ENCODE data around the gene DAD1.
A peak's percentile ranks its signal among the peaks of the same experiment; 100 is the strongest.

The DAD1 gene

GRCh38 chr14:22522466-22522957, 66.5 kb downstream of the DAD1 start:
- Histone ChIP-seq H3K36me3 (ENCODE audit: insufficient read depth, low read length) (no peaks in the 10 kb centered on the region; the same call in 1 of the 2 replicates), H3K9me2 (ENCODE audit: low read depth, low read length) (no peaks in the 10 kb centered on the region), H3K9ac (ENCODE audit: low read length) (peak overlapping the region; percentile 67), H4K20me1 (ENCODE audit: insufficient read depth, low read length) (no peaks in the 10 kb centered on the region), H3K27me3 (ENCODE audit: insufficient read depth, low read length) (no peaks in the 10 kb centered on the region), H3F3A (ENCODE audit: insufficient read depth, low read length) (no peaks in the 10 kb centered on the region; the same call in 1 of the 2 replicates), H3K4me2 (ENCODE audit: low read length) (peak overlapping the region; percentile 57), H3K27ac (ENCODE audit: low read depth, low read length, poor library complexity, severe bottlenecking) (peak overlapping the region; percentile 97), H3K4me3 (ENCODE audit: low read depth, low read length, poor library complexity, severe bottlenecking) (no peak overlapping the region), H3K79me2 (ENCODE audit: insufficient read depth, low read length) (peaks cover 15% of the 10 kb centered on the region; the same call in 1 of the 2 replicates), H2AFZ (ENCODE audit: low read length) (no peak overlapping the region), H3K4me1 (ENCODE audit: insufficient read depth, low read length, severe bottlenecking) (peaks cover 100% of the 10 kb centered on the region), H3K9me3 (ENCODE audit: low read length) (no peaks in the 10 kb centered on the region)
- TF ChIP-seq CTCF (IDR thresholded peaks at IDR 0.05; ENCODE audit: low read length) (no peak), EZH2 (IDR thresholded peaks at IDR 0.05; ENCODE audit: borderline replicate concordance, low read length) (no peak)

GRCh38 chr14:22521449-22522239, 67.4 kb downstream of the DAD1 start:
- H3K4me3 ChIP-seq (ENCODE audit: low read depth, low read length, poor library complexity, severe bottlenecking) = peak overlapping the region; percentile 29
- peak overlapping the region; percentile 97 for H3K27ac ChIP-seq (ENCODE audit: low read depth, low read length, poor library complexity, severe bottlenecking)

GRCh38 chr14:22520796-22521195, 68.2 kb downstream of the DAD1 start:
- H3K79me2 ChIP-seq (ENCODE audit: insufficient read depth, low read length) = peaks cover 15% of the 10 kb centered on the region; the same call in 1 of the 2 replicates
- H3K36me3 ChIP-seq (ENCODE audit: insufficient read depth, low read length) = no peaks in the 10 kb centered on the region; the same call in 1 of the 2 replicates
- TF ChIP-seq EZH2 (IDR thresholded peaks at IDR 0.05; ENCODE audit: borderline replicate concordance, low read length) = no peak
- TF ChIP-seq CTCF (IDR thresholded peaks at IDR 0.05; ENCODE audit: low read length) = no peak
- peak overlapping the region; percentile 97 for H3K27ac ChIP-seq (ENCODE audit: low read depth, low read length, poor library complexity, severe bottlenecking)
- H3K9ac ChIP-seq (ENCODE audit: low read length) = peak overlapping the region; percentile 67
- H3K9me2 ChIP-seq (ENCODE audit: low read depth, low read length) = no peaks in the 10 kb centered on the region
- H3K9me3 ChIP-seq (ENCODE audit: low read length) = no peaks in the 10 kb centered on the region
- peaks cover 100% of the 10 kb centered on the region for H3K4me1 ChIP-seq (ENCODE audit: insufficient read depth, low read length, severe bottlenecking)
- peak overlapping the region; percentile 29 for H3K4me3 ChIP-seq (ENCODE audit: low read depth, low read length, poor library complexity, severe bottlenecking)
- no peaks in the 10 kb centered on the region for H4K20me1 ChIP-seq (ENCODE audit: insufficient read depth, low read length)
- H3K27me3 ChIP-seq (ENCODE audit: insufficient read depth, low read length) = no peaks in the 10 kb centered on the region
- peaks cover 7% of the 10 kb centered on the region; the same call in 1 of the 2 replicates for H3F3A ChIP-seq (ENCODE audit: insufficient read depth, low read length)
- H2AFZ ChIP-seq (ENCODE audit: low read length) = no peak overlapping the region
- H3K4me2 ChIP-seq (ENCODE audit: low read length) = peak overlapping the region; percentile 57

More at GRCh38 chr14:22521449-22522239, 67.4 kb downstream of the DAD1 start:
- Histone ChIP-seq H3K79me2 (ENCODE audit: insufficient read depth, low read length) (peaks cover 15% of the 10 kb centered on the region; the same call in 1 of the 2 replicates), H3K9me2 (ENCODE audit: low read depth, low read length) (no peaks in the 10 kb centered on the region), H3K4me2 (ENCODE audit: low read length) (peak overlapping the region; percentile 57), H4K20me1 (ENCODE audit: insufficient read depth, low read length) (no peaks in the 10 kb centered on the region), H3F3A (ENCODE audit: insufficient read depth, low read length) (no peaks in the 10 kb centered on the region; the same call in 1 of the 2 replicates), H3K27me3 (ENCODE audit: insufficient read depth, low read length) (no peaks in the 10 kb centered on the region), H3K9ac (ENCODE audit: low read length) (peak overlapping the region; percentile 67), H3K4me1 (ENCODE audit: insufficient read depth, low read length, severe bottlenecking) (peaks cover 100% of the 10 kb centered on the region), H3K36me3 (ENCODE audit: insufficient read depth, low read length) (no peaks in the 10 kb centered on the region; the same call in 1 of the 2 replicates), H2AFZ (ENCODE audit: low read length) (no peak overlapping the region), H3K9me3 (ENCODE audit: low read length) (no peaks in the 10 kb centered on the region)
- no peak for TF ChIP-seq EZH2 (IDR thresholded peaks at IDR 0.05; ENCODE audit: borderline replicate concordance, low read length)
- TF ChIP-seq CTCF (IDR thresholded peaks at IDR 0.05; ENCODE audit: low read length) = no peak

All from OCI-LY1 (cell line).